GM12874 (cell line): ENCODE measurements around the gene GALNS.

ENCODE experiments used
- TF ChIP-seq, protein P1 (sequence below): IDR thresholded peaks from 2 replicates; pipeline ENCODE4 v1.5.1; 2011; ENCODE audit warnings: low read depth, mild to moderate bottlenecking, control low read depth, low read length, moderate library complexity; ENCODE audit not compliant: insufficient read depth

GALNS gene

DNA sequence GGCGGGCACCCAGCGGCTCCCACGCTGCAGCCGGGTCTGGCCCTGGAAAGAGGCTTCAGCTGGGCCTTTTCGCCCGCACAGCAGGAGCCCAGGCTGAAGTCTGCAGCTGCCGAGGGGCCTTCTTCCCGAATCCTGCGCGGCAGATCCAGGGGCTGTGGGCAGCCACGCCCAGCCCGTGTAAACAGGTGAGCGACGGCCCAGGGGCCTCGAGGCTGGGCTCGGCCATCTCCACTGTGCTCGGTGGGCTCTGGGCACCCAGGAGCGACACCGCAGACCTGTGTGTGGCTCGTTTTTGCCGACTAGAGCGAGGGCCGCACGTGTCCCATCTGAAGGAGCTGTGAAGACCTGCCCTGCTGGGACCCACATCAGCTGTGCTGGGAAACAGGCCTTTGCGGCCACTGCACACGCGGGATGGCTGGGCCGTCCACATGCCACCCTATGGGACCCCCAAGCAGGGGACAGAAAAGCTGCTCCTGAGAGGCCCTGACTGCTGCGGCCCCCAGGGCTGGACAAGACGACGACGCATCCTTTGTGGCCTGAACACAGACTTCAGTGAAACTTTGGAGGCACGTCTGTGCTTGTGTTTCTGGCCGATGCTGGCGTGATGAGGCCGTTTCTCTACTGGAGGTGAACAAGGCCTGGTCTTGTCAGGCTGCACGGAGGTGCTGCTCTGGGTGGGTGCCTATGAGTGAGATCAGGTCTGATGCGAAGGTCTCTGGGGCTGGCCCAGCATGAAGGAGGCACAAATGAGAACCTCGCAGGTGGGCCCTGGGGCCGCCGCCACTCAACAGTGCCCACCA lies 39.8 kb downstream of the GALNS start:
- TF ChIP-seq, protein P1, sequence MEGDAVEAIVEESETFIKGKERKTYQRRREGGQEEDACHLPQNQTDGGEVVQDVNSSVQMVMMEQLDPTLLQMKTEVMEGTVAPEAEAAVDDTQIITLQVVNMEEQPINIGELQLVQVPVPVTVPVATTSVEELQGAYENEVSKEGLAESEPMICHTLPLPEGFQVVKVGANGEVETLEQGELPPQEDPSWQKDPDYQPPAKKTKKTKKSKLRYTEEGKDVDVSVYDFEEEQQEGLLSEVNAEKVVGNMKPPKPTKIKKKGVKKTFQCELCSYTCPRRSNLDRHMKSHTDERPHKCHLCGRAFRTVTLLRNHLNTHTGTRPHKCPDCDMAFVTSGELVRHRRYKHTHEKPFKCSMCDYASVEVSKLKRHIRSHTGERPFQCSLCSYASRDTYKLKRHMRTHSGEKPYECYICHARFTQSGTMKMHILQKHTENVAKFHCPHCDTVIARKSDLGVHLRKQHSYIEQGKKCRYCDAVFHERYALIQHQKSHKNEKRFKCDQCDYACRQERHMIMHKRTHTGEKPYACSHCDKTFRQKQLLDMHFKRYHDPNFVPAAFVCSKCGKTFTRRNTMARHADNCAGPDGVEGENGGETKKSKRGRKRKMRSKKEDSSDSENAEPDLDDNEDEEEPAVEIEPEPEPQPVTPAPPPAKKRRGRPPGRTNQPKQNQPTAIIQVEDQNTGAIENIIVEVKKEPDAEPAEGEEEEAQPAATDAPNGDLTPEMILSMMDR: no peak

- TF ChIP-seq, protein P1: peak; percentile 94
These were observed 40.7 kb downstream of the GALNS start for GRCh38 chr16:88815901-88816589.

- TF ChIP-seq, protein P1: no peak
These were observed 41.5 kb downstream of the GALNS start for GRCh38 chr16:88815227-88815626.

DNA sequence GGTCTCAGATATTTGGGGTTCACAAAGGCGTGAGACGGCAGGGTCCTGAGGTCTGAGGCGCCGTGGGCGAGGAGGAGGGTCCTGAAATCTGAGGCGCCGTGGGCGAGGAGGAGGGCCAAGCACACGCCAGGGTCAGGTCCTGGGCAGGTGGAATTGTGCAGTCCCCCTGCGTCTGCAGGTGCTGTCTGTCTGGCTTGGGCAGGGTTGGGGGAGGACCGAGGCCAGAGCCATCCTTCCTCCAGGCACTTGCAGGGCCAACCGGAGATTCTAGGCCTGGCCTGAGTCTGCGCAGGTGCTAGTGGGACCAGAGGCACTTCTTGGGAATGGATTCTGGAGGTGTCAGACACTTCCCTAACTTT lies 42.6 kb downstream of the GALNS start:
- TF ChIP-seq, protein P1: no peak

GRCh38 chr16:88813269-88814143 lies 43.2 kb downstream of the GALNS start:
- TF ChIP-seq, protein P1: no peak

DNA sequence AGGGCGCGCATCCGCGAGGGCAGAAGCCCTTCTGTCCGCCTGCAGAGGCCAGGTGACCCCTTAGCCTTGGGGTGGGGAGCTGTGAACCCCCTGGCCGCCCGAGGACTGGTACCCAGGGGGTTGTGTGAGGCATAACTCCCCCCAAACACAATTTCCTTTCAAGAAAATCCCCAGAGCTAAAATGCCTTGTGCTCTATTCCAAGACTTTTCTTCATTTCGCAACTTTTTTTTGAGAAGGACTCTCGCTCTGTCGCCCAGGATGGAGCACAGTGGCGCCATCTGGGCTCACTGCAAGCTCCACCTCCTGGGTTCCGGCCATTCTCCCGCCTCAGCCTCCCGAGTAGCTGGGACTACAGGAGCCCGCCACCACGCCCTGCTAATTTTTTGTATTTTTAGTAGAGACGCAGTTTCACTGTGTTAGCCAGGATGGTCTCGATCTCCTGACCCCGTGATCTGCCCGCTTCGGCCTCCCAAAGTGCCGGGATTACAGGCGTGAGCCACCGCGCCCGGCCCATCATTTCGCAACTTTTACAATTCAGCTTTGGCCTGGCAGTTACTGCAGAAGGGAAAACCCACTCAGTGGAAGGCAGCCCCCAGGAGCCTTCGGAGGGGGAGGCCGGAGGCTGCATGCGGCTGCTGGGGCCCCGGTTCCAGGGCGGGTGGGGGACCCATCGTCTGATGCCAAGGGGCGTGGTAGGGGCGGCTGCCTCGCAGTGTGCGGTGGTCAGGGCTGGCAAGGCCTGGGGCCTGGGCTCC lies 44.1 kb downstream of the GALNS start:
- TF ChIP-seq, protein P1: no peak
